HEK293 (cell line): ENCODE data around the gene ACVR1.

ENCODE experiments used
- CTCF ChIA-PET: fragments of 350-600 bp; formaldehyde crosslinking; extraction: SDS; loops from one replicate; lab custom pipeline; 2021; ENCODE audit warnings: antibody characterized with exemption; lab: Yijun Ruan, JAX
- POLR2A ChIA-PET: fragments of 300-600 bp; formaldehyde crosslinking; extraction: SDS; loops from one replicate; lab custom pipeline; 2020; ENCODE audit warnings: antibody characterized with exemption, inconsistent platforms; lab: Yijun Ruan, JAX
- H3K27ac ChIP-seq: fragments of 200-500 bp; sonication (Bioruptor generic); 2 replicates; pipeline ENCODE4 v1.5.1; 2014; ENCODE audit warnings: low read depth, low read length, control low read depth, inconsistent platforms; ENCODE audit errors: extremely low read depth
- H3K36me3 ChIP-seq, 2 experiments: fragments of 200-500 bp in 1 of 2; sonication (Bioruptor generic) in 1 of 2; 1 replicate in 1 of 2; 2 replicates in 1 of 2; pipeline ENCODE4 v1.5.1; 2014 to 2017; ENCODE audit warnings: inconsistent platforms in 2 of 2, low read length in 2 of 2; ENCODE audit not compliant: control insufficient read depth in 2 of 2, insufficient read depth in 1 of 2
- H3K4me1 ChIP-seq: fragments of 200-500 bp; sonication (Bioruptor generic); 2 replicates; pipeline ENCODE4 v1.5.1; 2014; ENCODE audit warnings: mild to moderate bottlenecking, low read length, inconsistent platforms; ENCODE audit not compliant: control insufficient read depth, insufficient read depth
- H3K4me3 ChIP-seq: 2 replicates; pipeline ENCODE4 v1.5.1; 2011; ENCODE audit warnings: low read depth, mild to moderate bottlenecking, control low read depth, low read length, moderate library complexity
- H3K9me3 ChIP-seq: fragments of 200-500 bp; sonication (Bioruptor generic); 2 replicates; pipeline ENCODE4 v1.5.1; 2014; ENCODE audit warnings: low read depth, low read length, inconsistent platforms; ENCODE audit not compliant: control insufficient read depth, insufficient read depth
- EGR2 ChIP-seq: fragments of 450-650 bp; formaldehyde crosslinking; IDR thresholded peaks from 2 replicates; pipeline ENCODE4 v1.5.1; 2016; ENCODE audit warnings: low read depth, missing biosample characterization, missing genetic modification characterization
- ELK4 ChIP-seq: IDR thresholded peaks from 2 replicates; pipeline ENCODE4 v1.6.1; 2011; ENCODE audit warnings: mild to moderate bottlenecking, low read depth, low read length, borderline replicate concordance
- GLI2 ChIP-seq: fragments of 450-650 bp; formaldehyde crosslinking; IDR thresholded peaks from 2 replicates; pipeline ENCODE4; 2017; ENCODE audit warnings: missing biosample characterization, missing genetic modification characterization, low read depth, borderline replicate concordance
- KLF10 ChIP-seq: fragments of 450-650 bp; IDR thresholded peaks from 2 replicates; pipeline ENCODE4 v1.5.1; 2018; ENCODE audit warnings: missing biosample characterization, mild to moderate bottlenecking, missing genetic modification characterization
- MZF1 ChIP-seq: fragments of 450-650 bp; formaldehyde crosslinking; IDR thresholded peaks from 2 replicates; pipeline ENCODE4 v1.5.1; 2017; ENCODE audit warnings: missing biosample characterization, missing genetic modification characterization, borderline replicate concordance
- PATZ1 ChIP-seq: fragments of 450-650 bp; formaldehyde crosslinking; IDR thresholded peaks from 2 replicates; pipeline ENCODE4 v1.5.1; 2016; ENCODE audit warnings: missing biosample characterization, missing genetic modification characterization
- RBAK ChIP-seq: fragments of 450-650 bp; formaldehyde crosslinking; IDR thresholded peaks from 2 replicates; pipeline ENCODE4 v1.5.1; 2016; ENCODE audit warnings: missing biosample characterization, missing genetic modification characterization
- ZBTB10 ChIP-seq: fragments of 450-650 bp; formaldehyde crosslinking; IDR thresholded peaks from 2 replicates; pipeline ENCODE4 v1.5.1; 2016; ENCODE audit warnings: missing biosample characterization, missing genetic modification characterization
- ZBTB20 ChIP-seq: fragments of 450-650 bp; formaldehyde crosslinking; IDR thresholded peaks from 2 replicates; pipeline ENCODE4 v1.5.1; 2016; ENCODE audit warnings: missing biosample characterization, missing genetic modification characterization
- ZNF114 ChIP-seq: fragments of 450-650 bp; formaldehyde crosslinking; IDR thresholded peaks from 2 replicates; pipeline ENCODE4 v1.5.0; 2017; ENCODE audit warnings: missing biosample characterization, missing genetic modification characterization
- ZNF138 ChIP-seq: fragments of 450-650 bp; formaldehyde crosslinking; IDR thresholded peaks from 2 replicates; pipeline ENCODE4 v1.5.1; 2016; ENCODE audit warnings: missing biosample characterization, missing genetic modification characterization, borderline replicate concordance
- ZNF175 ChIP-seq: fragments of 450-650 bp; formaldehyde crosslinking; IDR thresholded peaks from 2 replicates; pipeline ENCODE4 v1.5.1; 2016; ENCODE audit warnings: missing biosample characterization, missing genetic modification characterization
- ZNF311 ChIP-seq: fragments of 450-650 bp; formaldehyde crosslinking; IDR thresholded peaks from 2 replicates; pipeline ENCODE4 v1.5.1; 2017; ENCODE audit warnings: missing biosample characterization, missing genetic modification characterization, borderline replicate concordance
- ZNF398 ChIP-seq: fragments of 450-650 bp; formaldehyde crosslinking; IDR thresholded peaks from 2 replicates; pipeline ENCODE4 v1.5.1; 2017; ENCODE audit warnings: missing biosample characterization, missing genetic modification characterization
- ZNF501 ChIP-seq: fragments of 450-650 bp; formaldehyde crosslinking; IDR thresholded peaks from 2 replicates; pipeline ENCODE4 v1.5.1; 2016; ENCODE audit warnings: missing biosample characterization, missing genetic modification characterization
- ZNF701 ChIP-seq: fragments of 450-650 bp; formaldehyde crosslinking; IDR thresholded peaks from 2 replicates; pipeline ENCODE4 v1.5.1; 2016; ENCODE audit warnings: missing biosample characterization, missing genetic modification characterization
- ZNF830 ChIP-seq: fragments of 450-650 bp; IDR thresholded peaks from 2 replicates; pipeline ENCODE4 v1.5.0; 2018; ENCODE audit warnings: missing biosample characterization, missing genetic modification characterization, low read depth, mild to moderate bottlenecking, moderate library complexity

Gene ACVR1

GRCh38 chr2:157891643-157892041 lies 15.5 kb upstream of the ACVR1 start:
- Histone ChIP-seq H3K4me3 (no peak overlapping the region), H3K36me3 (no peaks in the 10 kb centered on the region), H3K27ac (no peak overlapping the region), H3K4me1 (peaks cover 10% of the 10 kb centered on the region), H3K9me3 (no peaks in the 10 kb centered on the region)
- no peak for TF ChIP-seq MZF1
- TF ChIP-seq ZBTB10, result no peak
- no peak for TF ChIP-seq KLF10
- no peak for TF ChIP-seq ELK4
- no peak for TF ChIP-seq ZNF398 (tag by site-specific recombination)
- no peak for TF ChIP-seq ZBTB20 (tag by site-specific recombination)
- TF ChIP-seq ZNF701 (tag by site-specific recombination), result no peak
- TF ChIP-seq ZNF501, result no peak
- TF ChIP-seq GLI2 (tag by site-specific recombination), result no peak
- no peak for TF ChIP-seq ZNF114 (tag by site-specific recombination)
- TF ChIP-seq ZNF175 (tag by site-specific recombination), result no peak
- no peak for TF ChIP-seq ZNF830 (tag by site-specific recombination)
- no peak for TF ChIP-seq RBAK
- no peak for TF ChIP-seq ZNF138 (tag by site-specific recombination)
- TF ChIP-seq PATZ1, result no peak
- POLR2A ChIA-PET, result no interaction called here
- CTCF ChIA-PET, result interaction anchor here (1.5 kb wide), 1 partner anchor 399 kb away, joined by 3 read pairs; no protein-coding TSS in a partner anchor

- POLR2A ChIA-PET, result no interaction called here
These were observed 15.0 kb upstream of the ACVR1 start for GRCh38 chr2:157890969-157891642.

More at GRCh38 chr2:157890969-157891642, 15.0 kb upstream of the ACVR1 start:
- CTCF ChIA-PET, result interaction anchor here (0.6 to 1.5 kb wide), 2 partner anchors 130 to 398 kb away, joined by 3 read pairs; no protein-coding TSS in a partner anchor
- no peaks in the 10 kb centered on the region for H3K9me3 ChIP-seq
- H3K4me1 ChIP-seq, result peaks cover 10% of the 10 kb centered on the region
- no peak overlapping the region for H3K4me3 ChIP-seq
- no peaks in the 10 kb centered on the region for H3K36me3 ChIP-seq
- TF ChIP-seq EGR2 (tag by site-specific recombination), result no peak
- no peak for TF ChIP-seq ZNF311 (tag by site-specific recombination)
- no peak overlapping the region for H3K27ac ChIP-seq
